NCI-H187 treated with DMSO at 0.1 percent for 48 hours (cell line): Measurements from ENCODE around the gene BMAL1.
A peak's percentile ranks its signal among the peaks of the same experiment; 100 is the strongest.

Experiments
- DNase-seq: peaks from one replicate; lab custom pipeline; 2025; lab: John Stamatoyannopoulos, UW

Gene BMAL1

GRCh38 chr11:13343931-13344717, 66.5 kb downstream of the BMAL1 start:
- peak; percentile 50 for DNase-seq

GRCh38 chr11:13344818-13345217, 67.2 kb downstream of the BMAL1 start:
- no peak for DNase-seq

GRCh38 chr11:13346470-13346869, 68.9 kb downstream of the BMAL1 start:
- DNase-seq = no peak

- no peak for DNase-seq
Measured at GRCh38 chr11:13347901-13348300, 70.3 kb downstream of the BMAL1 start.

- no peak for DNase-seq
Measured at GRCh38 chr11:13348305-13348704, 70.7 kb downstream of the BMAL1 start.

GRCh38 chr11:13349046-13349445, 71.5 kb downstream of the BMAL1 start:
- DNase-seq = no peak

GRCh38 chr11:13349581-13349980, 72.0 kb downstream of the BMAL1 start:
- no peak for DNase-seq

GRCh38 chr11:13352711-13353110, 75.1 kb downstream of the BMAL1 start:
- no peak for DNase-seq

- DNase-seq = no peak
Measured at GRCh38 chr11:13354335-13354734, 76.7 kb downstream of the BMAL1 start.

- DNase-seq = no peak
Measured at GRCh38 chr11:13355191-13355590, 77.6 kb downstream of the BMAL1 start.

- no peak for DNase-seq
Measured at GRCh38 chr11:13357232-13357631, 79.6 kb downstream of the BMAL1 start.

GRCh38 chr11:13358596-13359270, 81.1 kb downstream of the BMAL1 start:
- DNase-seq = no peak

- DNase-seq = no peak
Measured at GRCh38 chr11:13362596-13363109, 85.1 kb downstream of the BMAL1 start.

GRCh38 chr11:13364388-13364787, 86.8 kb downstream of the BMAL1 start:
- DNase-seq = no peak

- DNase-seq = no peak
Measured at GRCh38 chr11:13366266-13367026, 88.9 kb downstream of the BMAL1 start.

GRCh38 chr11:13367115-13367514, 89.5 kb downstream of the BMAL1 start:
- no peak for DNase-seq

GRCh38 chr11:13368041-13368446, 90.5 kb downstream of the BMAL1 start:
- DNase-seq = no peak

- no peak for DNase-seq
Measured at GRCh38 chr11:13373216-13373615, 95.6 kb downstream of the BMAL1 start.

- DNase-seq = no peak
Measured at GRCh38 chr11:13375798-13376197, 98.2 kb downstream of the BMAL1 start.

GRCh38 chr11:13376402-13376801, 98.8 kb downstream of the BMAL1 start:
- no peak for DNase-seq

GRCh38 chr11:13376838-13377237, 99.2 kb downstream of the BMAL1 start:
- DNase-seq = peak; percentile 51

- DNase-seq = no peak
Measured at GRCh38 chr11:13378316-13378715, 100.7 kb downstream of the BMAL1 start.

GRCh38 chr11:13380731-13381130, 103.1 kb downstream of the BMAL1 start:
- DNase-seq = no peak
